Thymus (tissue), 11 donors: ENCODE data around the gene CDT1. TPM values are rescaled to one million over a fixed set of nuclear protein-coding genes. Genes with fewer than 3 reads are reported as not detected.

Source experiments
- DNase-seq, 9 donors: peaks; one replicate each; pipeline ENCODE4 v3.0.0-alpha.2; 2013; ENCODE audit warnings: low spot score in 9 of 9, low read depth in 6 of 9, missing footprints in 1 of 9
- H3K27ac ChIP-seq, 2 donors: one replicate each; pipeline ENCODE4 v1.5.1; 2013; ENCODE audit warnings: control low read depth in 1 of 2, low read depth in 1 of 2, low read length in 1 of 2, mild to moderate bottlenecking in 1 of 2, moderate library complexity in 1 of 2
- H3K27me3 ChIP-seq, 2 donors: one replicate each; pipeline ENCODE4 v1.5.1; 2013; ENCODE audit warnings: low read length in 1 of 2; ENCODE audit not compliant: control insufficient read depth in 2 of 2, insufficient read depth in 1 of 2
- H3K36me3 ChIP-seq, 2 donors: one replicate each; pipeline ENCODE4 v1.5.1; 2013; ENCODE audit warnings: low read length in 1 of 2, mild to moderate bottlenecking in 1 of 2, moderate library complexity in 1 of 2; ENCODE audit not compliant: control insufficient read depth in 2 of 2, insufficient read depth in 2 of 2
- H3K4me1 ChIP-seq, 2 donors: one replicate each; pipeline ENCODE4 v1.5.1; 2013; ENCODE audit warnings: low read length in 2 of 2; ENCODE audit not compliant: control insufficient read depth in 2 of 2, insufficient read depth in 2 of 2
- H3K4me3 ChIP-seq, 2 donors: one replicate each; pipeline ENCODE4 v1.5.1; 2013; ENCODE audit warnings: low read length in 2 of 2, control low read depth in 1 of 2, mild to moderate bottlenecking in 1 of 2
- H3K9me3 ChIP-seq, 2 donors: one replicate each; pipeline ENCODE4 v1.5.1; 2013; ENCODE audit warnings: low read length in 1 of 2, mild to moderate bottlenecking in 1 of 2; ENCODE audit not compliant: control insufficient read depth in 2 of 2, insufficient read depth in 1 of 2
- WGBS: extraction: QIAGEN DNeasy Blood & Tissue Kit; methylation state at CpG from one replicate; pipeline ENCODE4 v1.1.7; 2013; 5-methylcytosine and 5-hydroxymethylcytosine counted together
- polyA plus RNA-seq: library from polyadenylated mRNA; stranded (reverse); fragments of 200-250 nt; gene quantifications from one replicate; pipeline ENCODE4 v1.2.3, GENCODE V29; 2013
- total RNA-seq: library from RNA; stranded (reverse); fragments of 120-200 nt; gene quantifications from one replicate; pipeline ENCODE4 v1.2.4, GENCODE V29; 2013
- donor health status: healthy.

CDT1 gene
- total and polyA plus RNA-seq, 2 donors: 1.4 to 11.7 TPM

DNA sequence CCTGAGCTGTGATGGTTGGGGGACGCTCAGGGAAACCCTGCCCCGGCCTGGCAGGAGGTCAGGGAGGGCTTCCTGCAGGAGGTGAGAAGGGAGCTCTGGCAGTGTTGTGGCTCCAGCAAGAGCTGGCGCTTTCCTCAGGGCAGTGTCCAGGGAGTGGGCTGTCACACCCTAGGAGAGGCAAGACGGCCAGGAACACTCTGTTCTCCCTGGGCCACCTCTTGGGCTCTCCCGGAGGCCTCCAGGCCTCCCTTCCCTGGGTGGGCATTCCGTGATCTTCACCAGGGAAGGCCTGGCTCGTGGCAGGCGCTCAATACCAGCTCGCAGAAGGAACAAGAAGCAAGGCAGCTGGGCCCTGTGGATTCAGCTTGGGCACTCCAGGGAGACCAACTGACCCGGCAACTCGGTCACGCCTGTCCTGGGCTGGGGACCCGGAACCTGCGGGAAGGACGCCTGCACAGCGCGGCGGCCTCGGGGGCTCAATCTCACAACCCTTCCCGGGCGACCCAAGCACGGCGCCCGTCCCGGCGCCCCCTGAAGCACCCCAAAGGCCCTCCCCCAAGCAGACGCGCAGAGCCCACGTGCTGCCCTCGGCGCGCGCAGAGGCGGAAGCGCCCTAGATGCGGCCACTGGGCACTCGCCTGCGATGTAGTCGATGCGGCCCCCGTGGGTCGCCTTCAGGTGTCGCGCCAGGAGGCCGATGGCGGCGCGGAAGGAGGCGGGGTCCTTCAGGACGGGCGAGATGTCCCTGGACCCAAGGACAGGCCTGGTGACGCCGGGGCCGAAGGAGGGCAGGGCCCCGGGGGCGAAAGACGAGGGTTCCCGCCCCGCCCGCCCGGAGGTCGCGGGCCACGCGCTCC lies 7.6 kb downstream of the CDT1 start:
- peaks cover 37 to 41% of the 10 kb centered on the region in 2 donors for H3K36me3 ChIP-seq
- WGBS: 3% methylated on average over 65 of the region's 65 CpGs
- H3K27me3 ChIP-seq: no peaks in the 10 kb centered on the region
- H3K4me1 ChIP-seq: peaks cover 16 to 34% of the 10 kb centered on the region in 2 donors
- peak in 5 of 9 donors; percentile 72 to 89 (median 82) for DNase-seq
- peaks cover 0 to 10% of the 10 kb centered on the region in 2 donors for H3K9me3 ChIP-seq
- H3K27ac ChIP-seq: peak overlapping the region; percentile 87 to 90
- peak overlapping the region; percentile 74 to 84 for H3K4me3 ChIP-seq

DNA sequence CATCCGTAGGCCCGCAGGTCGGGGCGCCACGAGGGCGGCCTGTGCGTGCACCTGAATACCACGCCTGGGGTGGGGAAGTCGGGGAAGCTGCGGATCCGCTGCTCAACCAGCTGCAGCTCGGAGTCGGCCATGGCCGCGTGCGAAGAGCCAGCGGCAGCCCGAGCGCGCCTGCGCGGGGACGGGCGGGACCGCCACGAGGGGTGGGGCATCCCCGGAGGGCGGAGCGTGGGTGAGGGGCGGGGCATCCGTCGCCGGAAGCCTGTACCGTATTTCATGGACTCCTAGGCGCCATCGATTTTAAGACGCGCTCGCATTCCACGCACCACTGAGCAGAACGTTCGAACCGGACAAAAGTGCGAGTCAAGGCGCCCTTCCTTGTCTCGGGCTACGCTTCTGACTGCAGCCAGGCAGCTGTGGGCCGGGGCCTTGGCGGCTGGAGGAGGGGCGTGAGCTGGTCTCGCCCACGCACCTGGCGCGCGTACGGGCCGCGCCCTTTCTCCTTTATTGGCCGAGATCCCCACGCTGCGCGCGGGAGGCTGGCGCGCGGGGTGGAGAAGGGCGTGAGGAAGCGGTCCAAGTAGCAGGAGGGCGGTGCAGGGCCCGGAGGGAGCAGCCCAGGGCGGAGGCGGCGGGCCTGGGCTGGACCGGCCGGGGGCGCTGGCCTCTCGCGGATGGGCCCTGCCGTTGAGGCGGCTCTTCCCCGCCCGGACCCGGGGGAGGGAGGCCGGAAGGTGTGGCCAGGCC lies 8.4 kb downstream of the CDT1 start, which contains the start of gene APRT:
APRT (minus strand) TSS at position 160 of the 744 bp plus-strand sequence; CDS start at position 131, 29 bp downstream.
- no peaks in the 10 kb centered on the region for H3K27me3 ChIP-seq
- H3K4me3 ChIP-seq: peak within 1 kb of the TSS; percentile 74 to 84
- under 1% methylated on average over 84 of the region's 84 CpGs for WGBS
- H3K27ac ChIP-seq: peak within 1 kb of the TSS; percentile 90 to 92
- H3K9me3 ChIP-seq: peaks cover 0 to 12% of the 10 kb centered on the region in 2 donors
- H3K36me3 ChIP-seq: peaks cover 33% of the 10 kb centered on the region in 2 donors
- peaks cover 16 to 37% of the 10 kb centered on the region in 2 donors for H3K4me1 ChIP-seq
- DNase-seq: peak in 7 of 9 donors; percentile 83 to 95 (median 90)

DNA sequence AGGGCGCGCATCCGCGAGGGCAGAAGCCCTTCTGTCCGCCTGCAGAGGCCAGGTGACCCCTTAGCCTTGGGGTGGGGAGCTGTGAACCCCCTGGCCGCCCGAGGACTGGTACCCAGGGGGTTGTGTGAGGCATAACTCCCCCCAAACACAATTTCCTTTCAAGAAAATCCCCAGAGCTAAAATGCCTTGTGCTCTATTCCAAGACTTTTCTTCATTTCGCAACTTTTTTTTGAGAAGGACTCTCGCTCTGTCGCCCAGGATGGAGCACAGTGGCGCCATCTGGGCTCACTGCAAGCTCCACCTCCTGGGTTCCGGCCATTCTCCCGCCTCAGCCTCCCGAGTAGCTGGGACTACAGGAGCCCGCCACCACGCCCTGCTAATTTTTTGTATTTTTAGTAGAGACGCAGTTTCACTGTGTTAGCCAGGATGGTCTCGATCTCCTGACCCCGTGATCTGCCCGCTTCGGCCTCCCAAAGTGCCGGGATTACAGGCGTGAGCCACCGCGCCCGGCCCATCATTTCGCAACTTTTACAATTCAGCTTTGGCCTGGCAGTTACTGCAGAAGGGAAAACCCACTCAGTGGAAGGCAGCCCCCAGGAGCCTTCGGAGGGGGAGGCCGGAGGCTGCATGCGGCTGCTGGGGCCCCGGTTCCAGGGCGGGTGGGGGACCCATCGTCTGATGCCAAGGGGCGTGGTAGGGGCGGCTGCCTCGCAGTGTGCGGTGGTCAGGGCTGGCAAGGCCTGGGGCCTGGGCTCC lies 9.1 kb downstream of the CDT1 start:
- Histone ChIP-seq H3K4me3 (peak overlapping the region; percentile 74 to 84), H3K4me1 (peaks cover 16 to 37% of the 10 kb centered on the region in 2 donors), H3K9me3 (peaks cover 0 to 8% of the 10 kb centered on the region in 2 donors), H3K36me3 (peaks cover 26 to 27% of the 10 kb centered on the region in 2 donors), H3K27ac (peak overlapping the region; percentile 74 to 90), H3K27me3 (no peaks in the 10 kb centered on the region)
- DNase-seq: peak in 1 of 9 donors; percentile 49
- WGBS: 56% methylated on average over 37 of the region's 37 CpGs

DNA sequence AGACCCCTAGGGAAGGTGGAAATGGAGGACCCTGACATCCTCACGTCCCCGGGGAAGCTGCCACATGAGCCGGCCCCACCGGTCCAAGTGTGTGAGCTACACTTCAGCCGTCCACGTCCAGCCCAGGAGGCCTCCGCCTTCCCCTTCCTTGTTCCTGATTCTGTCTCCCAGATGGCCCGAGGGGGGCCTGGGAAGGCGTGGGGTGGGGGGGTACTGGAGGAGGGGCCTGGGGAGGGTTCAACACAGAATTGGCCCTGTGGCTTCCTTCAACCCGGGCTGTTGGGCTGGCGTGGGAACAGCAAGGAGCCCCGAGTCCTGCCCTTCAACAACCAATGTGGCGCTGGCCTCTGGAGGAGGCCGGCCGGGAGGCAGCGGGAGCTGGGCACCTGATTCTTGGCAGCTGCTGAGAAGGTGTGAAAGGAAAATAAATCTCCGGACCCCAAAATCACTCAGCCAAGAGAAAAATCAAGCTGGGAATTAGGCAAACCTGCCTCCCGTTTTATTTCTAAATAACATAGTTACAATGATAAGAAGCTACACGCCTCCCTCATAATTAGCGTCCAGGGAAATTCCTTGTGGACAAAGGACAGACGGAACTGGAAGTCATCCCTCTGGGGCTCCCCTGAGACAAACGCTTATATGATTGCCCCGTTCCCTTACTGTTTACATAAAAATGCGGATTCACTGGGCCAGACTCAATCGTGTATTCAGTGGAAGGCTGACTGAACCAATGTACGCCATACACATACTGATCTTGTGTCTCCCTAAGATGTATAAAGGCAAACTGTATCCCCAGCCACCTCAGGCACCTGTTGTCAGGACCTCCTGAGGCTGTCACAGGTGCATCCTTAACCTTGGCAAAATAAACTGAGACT lies 9.9 kb downstream of the CDT1 start:
- H3K4me1 ChIP-seq: peaks cover 16 to 39% of the 10 kb centered on the region in 2 donors
- peaks cover 17 to 21% of the 10 kb centered on the region in 2 donors for H3K36me3 ChIP-seq
- H3K9me3 ChIP-seq: peaks cover 0 to 8% of the 10 kb centered on the region in 2 donors
- no peak overlapping the region for H3K4me3 ChIP-seq
- WGBS: 90% methylated on average over 26 of the region's 26 CpGs
- no peak for DNase-seq
- H3K27me3 ChIP-seq: no peaks in the 10 kb centered on the region
- no peak overlapping the region for H3K27ac ChIP-seq

DNA sequence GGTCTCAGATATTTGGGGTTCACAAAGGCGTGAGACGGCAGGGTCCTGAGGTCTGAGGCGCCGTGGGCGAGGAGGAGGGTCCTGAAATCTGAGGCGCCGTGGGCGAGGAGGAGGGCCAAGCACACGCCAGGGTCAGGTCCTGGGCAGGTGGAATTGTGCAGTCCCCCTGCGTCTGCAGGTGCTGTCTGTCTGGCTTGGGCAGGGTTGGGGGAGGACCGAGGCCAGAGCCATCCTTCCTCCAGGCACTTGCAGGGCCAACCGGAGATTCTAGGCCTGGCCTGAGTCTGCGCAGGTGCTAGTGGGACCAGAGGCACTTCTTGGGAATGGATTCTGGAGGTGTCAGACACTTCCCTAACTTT lies 10.5 kb downstream of the CDT1 start:
- no peaks in the 10 kb centered on the region for H3K27me3 ChIP-seq
- no peak overlapping the region for H3K27ac ChIP-seq
- WGBS: 90% methylated on average over 13 of the region's 13 CpGs
- peaks cover 16 to 39% of the 10 kb centered on the region in 2 donors for H3K4me1 ChIP-seq
- no peak overlapping the region for H3K4me3 ChIP-seq
- peaks cover 0 to 8% of the 10 kb centered on the region in 2 donors for H3K9me3 ChIP-seq
- peaks cover 12 to 14% of the 10 kb centered on the region in 2 donors for H3K36me3 ChIP-seq
- DNase-seq: no peak

DNA sequence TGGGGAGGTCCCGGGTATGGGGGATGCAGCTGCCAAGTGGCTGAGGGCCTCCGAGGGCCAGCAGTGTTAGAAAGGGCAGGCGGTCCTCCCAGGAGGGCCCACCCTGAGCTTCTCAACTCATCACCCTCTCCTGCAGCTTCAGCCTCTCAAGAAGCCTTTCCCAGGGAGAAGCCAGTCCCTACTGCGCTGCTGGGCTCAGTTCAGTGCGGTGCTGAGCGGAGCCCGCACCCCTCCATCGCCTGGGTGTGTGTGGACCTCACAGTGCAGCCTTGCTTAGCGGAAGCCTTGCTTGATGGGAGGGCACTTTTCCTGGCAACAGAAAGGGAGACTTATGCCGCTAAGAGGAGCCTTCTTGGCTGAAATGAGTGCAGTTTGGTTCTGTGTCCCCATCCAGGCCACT lies 11.6 kb downstream of the CDT1 start:
- WGBS: 97% methylated on average over 10 of the region's 10 CpGs
- H3K27me3 ChIP-seq: no peaks in the 10 kb centered on the region
- peaks cover 15 to 29% of the 10 kb centered on the region in 2 donors for H3K4me1 ChIP-seq

DNA sequence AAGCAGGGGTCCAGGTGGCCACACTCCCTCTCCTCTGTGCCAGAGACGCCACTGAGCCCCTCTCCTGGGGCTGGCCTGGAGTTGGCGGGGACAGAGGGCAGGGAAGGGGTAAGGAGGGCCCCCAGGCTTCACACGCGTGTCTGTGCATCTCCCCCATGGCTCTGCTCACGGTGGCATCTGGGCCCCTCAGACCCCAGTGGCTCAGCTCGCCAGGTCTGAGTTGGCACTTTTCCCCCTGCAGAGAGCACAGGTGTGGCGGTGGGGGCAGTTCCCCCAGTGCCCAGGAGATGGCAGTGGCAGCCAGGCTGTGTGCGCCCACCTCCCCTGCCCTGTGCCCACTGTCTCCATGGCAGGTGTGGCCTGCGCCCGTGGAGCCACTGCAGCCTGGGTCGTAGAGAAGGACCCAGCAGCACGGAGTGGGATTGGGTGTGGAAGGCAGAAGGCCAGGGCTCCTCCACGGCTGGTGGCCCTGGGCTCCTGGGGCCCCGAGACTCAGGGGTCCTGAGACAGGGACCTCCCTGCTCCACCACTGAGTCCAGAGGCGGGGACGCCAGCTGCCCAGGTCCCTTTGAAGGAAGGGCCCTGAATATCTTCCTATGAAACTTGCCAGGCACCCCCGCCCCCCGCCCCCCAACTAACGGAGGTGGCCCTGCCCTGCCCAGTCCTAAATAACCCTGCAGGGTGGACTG lies 12.5 kb downstream of the CDT1 start:
- peaks cover 8 to 21% of the 10 kb centered on the region in 2 donors for H3K4me1 ChIP-seq
- no peak overlapping the region for H3K27ac ChIP-seq
- 50% methylated on average over 19 of the region's 19 CpGs for WGBS
- H3K27me3 ChIP-seq: no peaks in the 10 kb centered on the region
- H3K4me3 ChIP-seq: no peak overlapping the region
- peaks cover 0 to 5% of the 10 kb centered on the region in 2 donors for H3K36me3 ChIP-seq
- peak in 2 of 9 donors; percentile 75 to 80 for DNase-seq
- H3K9me3 ChIP-seq: peaks cover 0 to 8% of the 10 kb centered on the region in 2 donors

More for the DNA sequence above, 11.6 kb downstream of the CDT1 start:
- Histone ChIP-seq H3K4me3 (no peak overlapping the region), H3K36me3 (peaks cover 1 to 5% of the 10 kb centered on the region in 2 donors), H3K27ac (no peak overlapping the region), H3K9me3 (peaks cover 0 to 8% of the 10 kb centered on the region in 2 donors)
- DNase-seq: no peak
